H1 (cell line): ENCODE data around the gene KIR2DL1. TPM values are rescaled to one million over a fixed set of nuclear protein-coding genes. Genes with fewer than 3 reads are reported as not detected.
"Not testable (repeated sequence)": the region's sequence is repeated elsewhere in the genome, so short reads cannot be mapped to it uniquely, and the experiment has no call there.

ENCODE experiments used
- CTCF ChIA-PET: fragments of 300-600 bp; sonication (Branson Sonifier 250); formaldehyde crosslinking; loops from one replicate; lab custom pipeline; 2021; ENCODE audit not compliant: partially characterized antibody; lab: Charles Lee
- POLR2A ChIA-PET: fragments of 300-600 bp; sonication (Branson Sonifier 250); formaldehyde crosslinking; loops from one replicate; lab custom pipeline; 2021; ENCODE audit warnings: inconsistent platforms; ENCODE audit not compliant: partially characterized antibody; lab: Charles Lee
- DNase-seq, 2 experiments: peaks; one replicate each; pipeline versions ENCODE4 v3.0.0 to v3.0.0-alpha.2; 2010 to 2022; ENCODE audit warnings: low spot score in 2 of 2, low read depth in 1 of 2, mixed read lengths in 1 of 2
- FAIRE-seq: peaks from 2 replicates; lab custom pipeline; 2011; peaks lifted over from hg19 to GRCh38; lab: Jason Lieb, UNC
- H2AFZ ChIP-seq: 2 replicates; pipeline ENCODE4 v1.8.1; 2012; ENCODE audit warnings: low read length, inconsistent platforms
- H2AK5ac ChIP-seq: 2 replicates; pipeline ENCODE4 v1.6.1; 2013; ENCODE audit warnings: low read depth, low read length
- H2BK120ac ChIP-seq: replicated peaks from 2 replicates; pipeline ENCODE3; 2013; ENCODE audit warnings: low read depth, low read length, inconsistent platforms
- H2BK12ac ChIP-seq: 2 replicates; pipeline ENCODE4 v1.6.1; 2013; ENCODE audit warnings: low read depth, low read length
- H2BK15ac ChIP-seq: 2 replicates; pipeline ENCODE4 v1.6.1; 2013; ENCODE audit warnings: low read length
- H2BK20ac ChIP-seq: 2 replicates; pipeline ENCODE4 v1.6.1; 2013; ENCODE audit warnings: low read length
- H2BK5ac ChIP-seq: 2 replicates; pipeline ENCODE4 v1.6.1; 2013; ENCODE audit warnings: low read depth, low read length
- H3K14ac ChIP-seq: 2 replicates; pipeline ENCODE4 v1.6.1; 2013; ENCODE audit warnings: inconsistent platforms; ENCODE audit not compliant: insufficient read length
- H3K18ac ChIP-seq: 2 replicates; pipeline ENCODE4 v1.6.1; 2013; ENCODE audit warnings: low read length; ENCODE audit errors: extremely low read depth
- H3K23ac ChIP-seq: 2 replicates; pipeline ENCODE4 v1.6.1; 2013; ENCODE audit warnings: inconsistent platforms; ENCODE audit not compliant: insufficient read length
- H3K23me2 ChIP-seq: 2 replicates; pipeline ENCODE4 v1.6.1; 2013; ENCODE audit warnings: low read depth, low read length
- H3K27ac ChIP-seq: 2 replicates; pipeline ENCODE4 v1.6.1; 2011; ENCODE audit warnings: low read depth, low read length, inconsistent platforms
- H3K27me3 ChIP-seq, 4 experiments: replicated peaks in 1 of 4; 1 replicate in 1 of 4; 2 replicates in 3 of 4; pipeline versions ENCODE4 v1.6.1 to v1.8.1; 2011 to 2013; ENCODE audit warnings: low read length in 3 of 4, mild to moderate bottlenecking in 3 of 4, inconsistent platforms in 2 of 4, mixed read lengths in 2 of 4, moderate library complexity in 1 of 4; ENCODE audit not compliant: control insufficient read depth in 3 of 4, insufficient read depth in 3 of 4; ENCODE audit errors: extremely low read depth in 1 of 4
- H3K36me3 ChIP-seq, 4 experiments: 2 replicates each; pipeline versions ENCODE4 v1.6.1 to v1.8.1; 2011 to 2013; ENCODE audit warnings: mild to moderate bottlenecking in 4 of 4, low read length in 3 of 4, moderate library complexity in 2 of 4, control low read depth in 1 of 4, inconsistent platforms in 1 of 4; ENCODE audit not compliant: insufficient read depth in 4 of 4, control insufficient read depth in 2 of 4
- H3K4ac ChIP-seq: replicated peaks from 2 replicates; pipeline ENCODE3; 2013; ENCODE audit warnings: low read length, low read depth, mixed read lengths, inconsistent platforms; ENCODE audit not compliant: insufficient read length
- H3K4me1 ChIP-seq, 4 experiments: replicated peaks in 1 of 4; 1 replicate in 1 of 4; 2 replicates in 3 of 4; pipeline versions ENCODE4 v1.6.1 to v1.8.1; 2011 to 2013; ENCODE audit warnings: low read length in 3 of 4, inconsistent platforms in 2 of 4, mixed read lengths in 1 of 4; ENCODE audit not compliant: insufficient read depth in 4 of 4, control insufficient read depth in 3 of 4
- H3K4me2 ChIP-seq, 2 experiments: 2 replicates each; pipeline versions ENCODE4 v1.6.1 to v1.8.1; 2011 to 2013; ENCODE audit warnings: low read depth in 2 of 2, low read length in 2 of 2, control low read depth in 1 of 2, inconsistent platforms in 1 of 2, mild to moderate bottlenecking in 1 of 2; ENCODE audit not compliant: insufficient read depth in 1 of 2
- H3K4me3 ChIP-seq, 4 experiments: fragments of 200-600, 300-600 bp in 1 of 4; sonication (generic), shearing (Covaris generic), sonication (Bioruptor Twin) in 1 of 4; 2 replicates each; pipeline versions ENCODE4 v1.5.1 to v1.8.1; 2011 to 2016; ENCODE audit warnings: low read length in 4 of 4, low read depth in 3 of 4, control low read depth in 2 of 4, inconsistent platforms in 2 of 4, mild to moderate bottlenecking in 2 of 4, mixed read lengths in 1 of 4, moderate library complexity in 1 of 4; ENCODE audit not compliant: insufficient read depth in 2 of 4; ENCODE audit errors: extremely low read depth in 1 of 4
- H3K56ac ChIP-seq: replicated peaks from 2 replicates; pipeline ENCODE3; 2013; ENCODE audit warnings: low read depth, mild to moderate bottlenecking, mixed read lengths, low read length, inconsistent platforms; ENCODE audit not compliant: insufficient read length
- H3K79me1 ChIP-seq: 2 replicates; pipeline ENCODE4 v1.6.1; 2013; ENCODE audit warnings: low read depth, low read length, control low read depth
- H3K79me2 ChIP-seq, 2 experiments: 2 replicates each; pipeline versions ENCODE4 v1.6.1 to v1.8.1; 2012 to 2013; ENCODE audit warnings: low read length in 2 of 2, mild to moderate bottlenecking in 2 of 2, inconsistent platforms in 1 of 2; ENCODE audit not compliant: insufficient read depth in 2 of 2, control insufficient read depth in 1 of 2
- H3K9ac ChIP-seq, 4 experiments: replicated peaks in 1 of 4; 1 replicate in 1 of 4; 2 replicates in 3 of 4; pipeline versions ENCODE4 v1.6.1 to v1.8.1; 2011 to 2013; ENCODE audit warnings: low read depth in 3 of 4, low read length in 3 of 4, control low read depth in 2 of 4, mild to moderate bottlenecking in 2 of 4, moderate library complexity in 2 of 4, inconsistent platforms in 1 of 4; ENCODE audit errors: extremely low read depth in 1 of 4
- H3K9me3 ChIP-seq, 2 experiments: 2 replicates each; pipeline versions ENCODE4 v1.6.1 to v1.8.1; 2012 to 2013; ENCODE audit warnings: mild to moderate bottlenecking in 2 of 2, moderate library complexity in 2 of 2, control low read depth in 1 of 2, inconsistent platforms in 1 of 2, low read depth in 1 of 2, low read length in 1 of 2, mixed read lengths in 1 of 2; ENCODE audit not compliant: insufficient read depth in 2 of 2
- H4K20me1 ChIP-seq, 2 experiments: replicated peaks in 1 of 2; 2 replicates each; pipeline versions ENCODE3 to v1.8.1; 2011 to 2013; ENCODE audit warnings: inconsistent platforms in 2 of 2, low read length in 2 of 2, mild to moderate bottlenecking in 1 of 2; ENCODE audit not compliant: insufficient read depth in 2 of 2, control insufficient read depth in 1 of 2
- H4K5ac ChIP-seq: 2 replicates; pipeline ENCODE4 v1.6.1; 2013; ENCODE audit warnings: low read length, low read depth, mixed read lengths, inconsistent platforms; ENCODE audit not compliant: insufficient read length
- H4K8ac ChIP-seq: 2 replicates; pipeline ENCODE4 v1.8.0; 2013; ENCODE audit warnings: mild to moderate bottlenecking, moderate library complexity, low read length, inconsistent platforms; ENCODE audit not compliant: insufficient read depth; ENCODE audit errors: extremely low read depth
- H4K91ac ChIP-seq: replicated peaks from 2 replicates; pipeline ENCODE3; 2013; ENCODE audit warnings: low read length, mixed read lengths, inconsistent platforms; ENCODE audit not compliant: insufficient read length
- WGBS, 2 experiments: shearing (Covaris generic) in 1 of 2; methylation state at CpG; one replicate each; pipeline versions ENCODE4 v1.1.6 to v1.1.7; 2013 to 2015; ENCODE audit warnings: low lambda C conversion rate in 2 of 2, mixed read lengths in 2 of 2, inconsistent platforms in 1 of 2, low coverage in 1 of 2, missing lambda C conversion rate in 1 of 2; ENCODE audit not compliant: insufficient replicate concordance in 2 of 2, insufficient coverage in 1 of 2, insufficient read length in 1 of 2; ENCODE audit errors: extremely low coverage in 1 of 2, missing lambda C conversion rate in 1 of 2; 5-methylcytosine and 5-hydroxymethylcytosine counted together
- polyA plus RNA-seq, 7 experiments: library from polyadenylated mRNA; depleted of rRNA in 3 of 7; stranded (reverse) in 5 of 7; unstranded in 2 of 7; fragments of >200 nt in 5 of 7; fragments of 200-250 nt in 2 of 7; gene quantifications; 1 replicate in 5 of 7; 2 replicates in 1 of 7; 4 replicates in 1 of 7; pipeline versions ENCODE4 v1.2.1 to v1.2.3, GENCODE V29; 2011 to 2013; ENCODE audit warnings: missing spikeins in 2 of 7, mixed read lengths in 2 of 7
- total RNA-seq: library from RNA; stranded (reverse); fragmentation: NEBNext Ultra II Directional; extraction: Animal tissue kit (Norgen Biotek cat#: 25700); gene quantifications from 2 replicates; pipeline ENCODE4 v1.2.1, GENCODE V29; 2021

KIR2DL1 gene
- total and polyA plus RNA-seq, 2 of the 8 experiments (the other 6 are each of a cell fraction or from before 2014, with no cell fraction given): not detected

DNA sequence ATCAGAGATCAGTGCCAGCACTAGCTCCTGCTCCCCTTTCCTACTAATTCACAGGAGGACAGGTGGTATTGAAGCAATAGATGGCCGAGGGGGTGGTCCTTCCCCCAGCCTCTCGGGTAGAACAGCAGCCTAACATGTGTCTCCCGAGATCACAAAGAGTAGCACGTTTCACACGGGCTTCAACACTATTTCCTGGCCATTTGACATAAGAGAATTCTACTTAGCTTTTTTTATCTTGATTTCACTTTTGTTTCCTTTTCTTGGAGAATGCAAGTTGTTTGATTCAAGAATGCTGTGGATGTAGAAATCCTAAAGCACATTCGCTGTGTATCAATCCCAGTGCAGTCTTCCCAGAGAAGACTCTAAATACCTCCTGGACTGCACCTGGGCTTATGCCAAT is 19.3 kb upstream of the KIR2DL1 start:
- H3K23me2 ChIP-seq, H3K79me1 ChIP-seq, H3K4ac ChIP-seq, H4K8ac ChIP-seq, H2BK20ac ChIP-seq, H4K5ac ChIP-seq, H3K4me3 ChIP-seq, H3K27me3 ChIP-seq, H2AK5ac ChIP-seq, FAIRE-seq, DNase-seq, H3K79me2 ChIP-seq, H2BK15ac ChIP-seq, POLR2A ChIA-PET, H3K36me3 ChIP-seq, H3K18ac ChIP-seq, CTCF ChIA-PET, H2BK12ac ChIP-seq, H2BK120ac ChIP-seq, H2AFZ ChIP-seq, H3K56ac ChIP-seq, H3K4me1 ChIP-seq, H4K91ac ChIP-seq, H3K4me2 ChIP-seq, H3K23ac ChIP-seq, H3K9ac ChIP-seq, H3K14ac ChIP-seq, H2BK5ac ChIP-seq, H3K27ac ChIP-seq, H4K20me1 ChIP-seq: not testable (repeated sequence)
- peaks cover 15 to 47% of the 10 kb centered on the region in 2 experiments for H3K9me3 ChIP-seq
- WGBS, 2 experiments: 55% methylated on average over 6 of the region's 6 CpGs; no CpG with 5 or more reads in 1 of the 2 experiments
